Esophagus squamous epithelium (tissue), 5 donors: ENCODE data around the gene SH3PXD2A. TPM values are rescaled to one million over a fixed set of nuclear protein-coding genes. Genes with fewer than 3 reads are reported as not detected.

Experiments
- DNase-seq: peaks from one replicate; lab custom pipeline; 2025; lab: John Stamatoyannopoulos, UW
- H3K27ac ChIP-seq, 4 donors: fragments of 200-600 bp; sonication (generic); one replicate each; pipeline ENCODE4 v1.5.1; 2016 to 2019; ENCODE audit warnings: mild to moderate bottlenecking in 1 of 4
- H3K27me3 ChIP-seq, 4 donors: fragments of 200-600 bp; sonication (generic); 1 replicate in 3 of 4; 2 replicates in 1 of 4; pipeline versions ENCODE4 v1.5.1 to v1.6.0; 2017 to 2021; ENCODE audit warnings: antibody characterized with exemption in 1 of 4
- H3K36me3 ChIP-seq, 3 donors: fragments of 200-600 bp; sonication (generic); one replicate each; pipeline ENCODE4 v1.5.1; 2016 to 2019
- H3K4me1 ChIP-seq, 3 donors: fragments of 200-600 bp; sonication (generic); one replicate each; pipeline ENCODE4 v1.5.1; 2017 to 2019
- H3K4me3 ChIP-seq, 4 donors: fragments of 200-600 bp; sonication (generic); 1 replicate in 3 of 4; 2 replicates in 1 of 4; pipeline ENCODE4 v1.5.1; 2016 to 2019; ENCODE audit warnings: mild to moderate bottlenecking in 2 of 4, moderate library complexity in 1 of 4
- H3K9me3 ChIP-seq, 3 donors: fragments of 200-600 bp; sonication (generic); one replicate each; pipeline ENCODE4 v1.5.1; 2016 to 2019
- POLR2A ChIP-seq, 4 donors: fragments of 450-650 bp; IDR thresholded peaks; one replicate each; pipeline ENCODE4 v1.6.1; 2017; ENCODE audit warnings: antibody characterized with exemption in 4 of 4, mild to moderate bottlenecking in 4 of 4, moderate library complexity in 3 of 4
- WGBS, 2 donors: methylation state at CpG; one replicate each; pipeline ENCODE4 v1.1.5; 2018; 5-methylcytosine and 5-hydroxymethylcytosine counted together
- intact Hi-C: fragments of 100-400 bp; cut with DNase I; formaldehyde crosslinking; loops from one replicate; pipeline ENCODE4 v1.15.0; 2022
- total RNA-seq, 4 donors: library from RNA; depleted of rRNA; stranded (reverse); fragments of >200 nt; gene quantifications; one replicate each; pipeline ENCODE4 v1.1.0, GENCODE V29; 2016
- TF ChIP-seq, protein P1 (sequence below), 6 experiments: fragments of 450-650 bp in 4 of 6; fragments of 200-600 bp in 2 of 6; sonication (generic) in 2 of 6; IDR thresholded peaks; one replicate each; pipeline ENCODE4 v1.5.1; 2016 to 2019; ENCODE audit warnings: antibody characterized with exemption in 6 of 6, mild to moderate bottlenecking in 4 of 6, moderate library complexity in 4 of 6
- donor health status: DM: yes; HTN: yes; CAD: no.

SH3PXD2A gene
- total RNA-seq, 4 donors from 2014 or later = 25.1 to 57.8 (median 42.7) TPM

- intact Hi-C loops = loop anchor here (5.0 kb wide), 1 partner anchor 79 kb away; no protein-coding TSS in a partner anchor
- Histone ChIP-seq H3K4me3 (no peak overlapping the region), H3K27ac (no peak overlapping the region), H3K27me3 (no peaks in the 10 kb centered on the region), H3K36me3 (peaks cover 19 to 72% (median 26%) of the 10 kb centered on the region in 3 donors), H3K9me3 (no peaks in the 10 kb centered on the region), H3K4me1 (peaks cover 0 to 43% (median 9%) of the 10 kb centered on the region in 3 donors)
- 86% methylated on average over 5 to 10 of the region's 16 CpGs for WGBS, 2 donors
- no peak for TF ChIP-seq POLR2A (IDR thresholded peaks at IDR 0.05)
- TF ChIP-seq, protein P1, sequence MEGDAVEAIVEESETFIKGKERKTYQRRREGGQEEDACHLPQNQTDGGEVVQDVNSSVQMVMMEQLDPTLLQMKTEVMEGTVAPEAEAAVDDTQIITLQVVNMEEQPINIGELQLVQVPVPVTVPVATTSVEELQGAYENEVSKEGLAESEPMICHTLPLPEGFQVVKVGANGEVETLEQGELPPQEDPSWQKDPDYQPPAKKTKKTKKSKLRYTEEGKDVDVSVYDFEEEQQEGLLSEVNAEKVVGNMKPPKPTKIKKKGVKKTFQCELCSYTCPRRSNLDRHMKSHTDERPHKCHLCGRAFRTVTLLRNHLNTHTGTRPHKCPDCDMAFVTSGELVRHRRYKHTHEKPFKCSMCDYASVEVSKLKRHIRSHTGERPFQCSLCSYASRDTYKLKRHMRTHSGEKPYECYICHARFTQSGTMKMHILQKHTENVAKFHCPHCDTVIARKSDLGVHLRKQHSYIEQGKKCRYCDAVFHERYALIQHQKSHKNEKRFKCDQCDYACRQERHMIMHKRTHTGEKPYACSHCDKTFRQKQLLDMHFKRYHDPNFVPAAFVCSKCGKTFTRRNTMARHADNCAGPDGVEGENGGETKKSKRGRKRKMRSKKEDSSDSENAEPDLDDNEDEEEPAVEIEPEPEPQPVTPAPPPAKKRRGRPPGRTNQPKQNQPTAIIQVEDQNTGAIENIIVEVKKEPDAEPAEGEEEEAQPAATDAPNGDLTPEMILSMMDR (IDR thresholded peaks at IDR 0.05) = no peak
- no peak for DNase-seq
These were observed 252.6 kb downstream of the SH3PXD2A start for GRCh38 chr10:103602852-103603155.

DNA sequence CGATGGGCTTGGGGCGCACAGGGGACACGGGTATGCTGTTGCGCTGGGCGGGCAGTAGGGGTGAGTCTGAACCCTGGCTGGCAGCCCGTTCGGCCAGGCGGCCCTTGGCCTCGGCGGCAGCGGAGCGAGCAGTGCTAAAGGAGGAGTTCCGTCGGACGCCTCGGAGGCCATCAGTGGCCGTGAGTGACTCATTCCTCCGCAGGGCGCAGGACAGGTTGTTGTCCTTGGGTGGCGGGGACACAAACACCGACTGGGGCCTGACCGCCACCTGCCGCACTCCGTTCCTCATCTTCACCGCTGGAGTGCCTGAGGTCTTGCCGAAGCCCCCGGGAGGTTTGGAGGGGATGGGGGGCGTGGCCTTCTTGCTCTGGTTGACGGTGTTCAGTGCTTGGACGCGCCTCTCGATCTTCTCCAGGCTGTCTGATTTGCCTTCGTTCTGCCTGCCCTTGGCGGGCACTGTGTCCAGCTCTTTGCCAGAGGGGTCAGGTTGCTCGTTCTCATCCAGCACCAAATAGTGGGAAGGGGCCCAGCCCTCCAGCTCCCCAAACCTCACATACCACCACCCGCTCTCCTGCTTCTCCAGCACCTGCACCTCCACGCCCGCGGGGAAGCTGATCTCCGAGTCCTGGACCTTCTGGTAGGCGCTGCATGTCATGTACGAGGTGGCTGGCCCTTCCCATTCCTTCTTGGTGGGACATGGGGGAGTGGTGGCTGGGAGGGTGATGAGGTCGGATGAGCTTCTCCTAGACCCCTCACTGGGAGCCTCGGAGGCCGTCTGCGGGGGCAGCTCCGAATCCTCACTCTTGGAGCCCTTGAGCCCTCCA is 253.1 kb downstream of the SH3PXD2A start:
- H3K27ac ChIP-seq = no peak overlapping the region

GRCh38 chr10:103600956-103601569 is 254.3 kb downstream of the SH3PXD2A start:
- DNase-seq = no peak
- TF ChIP-seq POLR2A (IDR thresholded peaks at IDR 0.05) = no peak
- TF ChIP-seq, protein P1 (IDR thresholded peaks at IDR 0.05) = no peak
- 64 to 86% methylated on average over 4 to 7 of the region's 7 CpGs for WGBS, 2 donors
- Histone ChIP-seq H3K4me1 (peaks cover 0 to 60% (median 9%) of the 10 kb centered on the region in 3 donors), H3K27me3 (no peaks in the 10 kb centered on the region), H3K9me3 (no peaks in the 10 kb centered on the region), H3K27ac (peak overlapping the region in 3 of 4 donors; percentile 36 to 63 (median 51)), H3K36me3 (peaks cover 19 to 82% (median 26%) of the 10 kb centered on the region in 3 donors), H3K4me3 (no peak overlapping the region)
- intact Hi-C loops = loop anchor here (5.0 kb wide), 1 partner anchor 81 kb away; no protein-coding TSS in a partner anchor

More for the DNA sequence above, 253.1 kb downstream of the SH3PXD2A start:
- DNase-seq = no peak
- H3K9me3 ChIP-seq = no peaks in the 10 kb centered on the region
- no peaks in the 10 kb centered on the region for H3K27me3 ChIP-seq
- intact Hi-C loops = loop anchor here (5.0 kb wide), 1 partner anchor 80 kb away; no protein-coding TSS in a partner anchor
- peaks cover 19 to 75% (median 26%) of the 10 kb centered on the region in 3 donors for H3K36me3 ChIP-seq
- 84 to 85% methylated on average over 11 to 28 of the region's 47 CpGs for WGBS, 2 donors
- TF ChIP-seq POLR2A (IDR thresholded peaks at IDR 0.05) = no peak
- TF ChIP-seq, protein P1 (IDR thresholded peaks at IDR 0.05) = no peak
- no peak overlapping the region for H3K4me3 ChIP-seq
- peaks cover 0 to 49% (median 9%) of the 10 kb centered on the region in 3 donors for H3K4me1 ChIP-seq

- Histone ChIP-seq H3K27me3 (no peaks in the 10 kb centered on the region), H3K27ac (peak overlapping the region; percentile 10 to 63 (median 50)), H3K36me3 (peaks cover 19 to 84% (median 26%) of the 10 kb centered on the region in 3 donors), H3K9me3 (no peaks in the 10 kb centered on the region), H3K4me3 (no peak overlapping the region), H3K4me1 (peaks cover 0 to 55% (median 9%) of the 10 kb centered on the region in 3 donors)
- TF ChIP-seq, protein P1 (IDR thresholded peaks at IDR 0.05) = no peak
- no peak for TF ChIP-seq POLR2A (IDR thresholded peaks at IDR 0.05)
- no peak for DNase-seq
- intact Hi-C loops = loop anchor here (5.0 kb wide), 1 partner anchor 82 kb away; no protein-coding TSS in a partner anchor
- 20% methylated on average over 1 of the region's 6 CpGs; no CpG with 5 or more reads in 1 of the 2 donors for WGBS, 2 donors
These were observed 255.1 kb downstream of the SH3PXD2A start for GRCh38 chr10:103600325-103600724.
